Muscle of back (tissue), 11 donors: ENCODE data around the gene AMOTL1. TPM values are rescaled to one million over a fixed set of nuclear protein-coding genes. Genes with fewer than 3 reads are reported as not detected.
A peak's percentile ranks its signal among the peaks of the same experiment; 100 is the strongest.
"Not testable (repeated sequence)": the region's sequence is repeated elsewhere in the genome, so short reads cannot be mapped to it uniquely, and the experiment has no call there.

Source experiments
- DNase-seq, 3 donors: peaks; one replicate each; pipeline versions ENCODE4 v3.0.0 to v3.0.0-alpha.2; 2013
- polyA plus RNA-seq, 10 donors: library from polyadenylated mRNA; unstranded; fragments of 120-200 nt; gene quantifications; one replicate each; pipeline ENCODE4 v1.2.1, GENCODE V29; 2013; ENCODE audit not compliant: insufficient read length in 10 of 10

The AMOTL1 gene
- polyA plus RNA-seq, 10 donors: 46.3 to 70.2 (median 57.4) TPM

DNA sequence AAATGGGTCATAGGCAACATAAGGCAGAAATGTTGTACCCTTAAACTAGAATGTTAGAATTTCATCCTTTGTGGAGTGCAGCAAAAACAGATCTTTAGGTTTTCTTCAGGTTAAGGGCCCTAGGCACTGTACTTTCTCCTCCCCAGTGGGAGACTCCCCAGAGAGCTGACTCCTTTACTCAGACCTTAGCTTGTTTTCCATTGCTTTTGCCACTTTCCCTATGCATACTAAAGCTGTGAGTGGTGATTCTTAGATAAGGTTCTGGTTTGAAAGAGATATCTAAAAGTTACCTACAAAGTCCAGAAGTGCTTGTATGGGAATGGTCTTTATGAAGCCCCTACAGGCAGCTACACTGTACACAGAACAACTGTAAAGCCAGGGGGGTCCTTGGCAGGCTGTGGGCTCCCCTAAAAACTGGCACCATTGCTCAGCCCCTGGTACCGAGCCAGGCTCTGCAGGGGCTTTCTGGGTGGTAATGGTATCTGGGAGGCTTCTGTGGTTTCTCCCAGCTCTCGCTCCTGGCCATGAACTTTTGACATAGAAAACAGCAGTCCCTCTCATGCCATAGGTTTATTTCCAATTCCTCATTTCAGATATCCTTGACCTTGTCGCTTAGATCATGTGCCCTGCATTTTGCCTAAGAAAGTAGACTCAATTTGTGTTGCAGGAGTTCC lies 23.2 kb downstream of the AMOTL1 start:
- no peak for DNase-seq

GRCh38 chr11:94791942-94792341 lies 23.8 kb downstream of the AMOTL1 start:
- not testable (repeated sequence) for DNase-seq

GRCh38 chr11:94792451-94792850 lies 24.3 kb downstream of the AMOTL1 start:
- no peak for DNase-seq

DNA sequence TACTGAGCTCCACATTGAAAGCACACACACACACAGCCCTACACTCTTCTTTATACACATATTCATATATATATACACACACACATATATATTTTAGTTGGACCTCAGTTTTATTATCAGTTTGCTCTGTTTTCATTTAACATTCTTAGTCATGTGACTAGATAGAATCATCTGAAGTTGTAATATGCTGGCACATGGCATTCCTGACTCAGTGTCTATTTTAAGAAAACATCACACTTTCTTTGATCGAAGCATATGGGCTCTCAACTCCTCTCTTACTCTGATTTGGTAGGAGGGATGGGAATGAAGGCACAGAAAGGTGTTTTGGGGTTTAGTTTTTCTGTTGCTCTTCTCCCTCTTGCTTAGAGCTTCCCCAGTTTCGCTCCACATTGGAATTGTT lies 24.8 kb downstream of the AMOTL1 start:
- no peak for DNase-seq

DNA sequence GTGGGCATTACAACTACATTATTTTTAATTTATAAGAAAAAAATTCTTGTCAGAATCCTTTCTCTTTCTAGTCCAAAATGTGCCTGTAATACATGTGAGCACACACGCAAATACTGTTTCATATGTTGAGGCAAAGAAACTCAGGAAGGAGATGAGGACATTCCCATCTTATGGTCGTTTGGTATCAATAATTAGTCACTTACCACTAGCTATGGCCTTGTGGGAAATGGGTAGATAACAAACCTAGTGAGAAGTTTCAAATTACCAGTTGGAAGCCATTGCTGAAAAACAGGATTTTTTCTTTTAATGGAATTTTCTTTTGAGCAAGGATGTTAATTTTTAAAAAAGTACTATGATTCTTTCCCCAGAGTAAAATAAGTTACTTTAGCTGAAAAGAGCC lies 25.7 kb downstream of the AMOTL1 start:
- no peak for DNase-seq

- peak; percentile 51 to 87 (median 63) for DNase-seq
Measured at GRCh38 chr11:94794287-94795168, 26.4 kb downstream of the AMOTL1 start.

- no peak for DNase-seq
Measured at GRCh38 chr11:94795476-94796189, 27.5 kb downstream of the AMOTL1 start.

GRCh38 chr11:94796190-94796580 lies 28.0 kb downstream of the AMOTL1 start:
- DNase-seq: no peak

- no peak for DNase-seq
Measured at GRCh38 chr11:94796863-94797262, 28.7 kb downstream of the AMOTL1 start.

DNA sequence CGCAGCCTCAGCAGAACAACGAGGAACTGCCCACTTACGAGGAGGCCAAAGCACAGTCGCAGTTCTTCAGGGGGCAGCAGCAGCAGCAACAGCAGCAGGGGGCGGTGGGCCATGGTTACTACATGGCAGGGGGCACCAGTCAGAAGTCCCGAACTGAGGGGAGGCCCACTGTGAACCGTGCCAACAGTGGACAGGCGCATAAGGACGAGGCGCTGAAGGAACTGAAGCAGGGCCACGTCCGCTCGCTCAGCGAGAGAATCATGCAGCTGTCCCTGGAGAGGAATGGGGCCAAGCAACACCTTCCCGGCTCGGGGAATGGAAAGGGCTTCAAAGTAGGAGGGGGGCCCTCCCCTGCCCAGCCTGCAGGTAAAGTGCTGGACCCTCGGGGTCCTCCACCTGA lies 31.6 kb downstream of the AMOTL1 start:
- DNase-seq: no peak

DNA sequence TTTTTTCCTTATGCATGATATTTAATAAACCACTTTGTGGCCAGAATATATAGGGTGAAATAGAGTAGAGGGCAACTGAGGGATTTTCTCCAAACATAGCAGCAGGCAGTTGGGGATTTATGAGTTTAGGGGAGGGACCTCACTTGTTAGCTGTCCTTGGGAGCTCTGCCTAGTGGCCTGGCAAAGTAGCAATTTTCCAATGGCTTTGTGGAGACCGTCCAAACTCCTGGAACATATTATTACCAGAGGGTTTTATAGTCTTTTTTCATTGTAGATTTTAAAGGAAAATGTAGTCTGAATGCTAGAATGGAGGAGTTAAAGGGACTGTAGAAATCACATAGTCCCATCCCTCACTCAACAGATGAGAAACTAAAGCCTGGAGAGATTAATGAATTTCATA lies 32.3 kb downstream of the AMOTL1 start:
- DNase-seq: peak; percentile 77 to 95 (median 92)

DNA sequence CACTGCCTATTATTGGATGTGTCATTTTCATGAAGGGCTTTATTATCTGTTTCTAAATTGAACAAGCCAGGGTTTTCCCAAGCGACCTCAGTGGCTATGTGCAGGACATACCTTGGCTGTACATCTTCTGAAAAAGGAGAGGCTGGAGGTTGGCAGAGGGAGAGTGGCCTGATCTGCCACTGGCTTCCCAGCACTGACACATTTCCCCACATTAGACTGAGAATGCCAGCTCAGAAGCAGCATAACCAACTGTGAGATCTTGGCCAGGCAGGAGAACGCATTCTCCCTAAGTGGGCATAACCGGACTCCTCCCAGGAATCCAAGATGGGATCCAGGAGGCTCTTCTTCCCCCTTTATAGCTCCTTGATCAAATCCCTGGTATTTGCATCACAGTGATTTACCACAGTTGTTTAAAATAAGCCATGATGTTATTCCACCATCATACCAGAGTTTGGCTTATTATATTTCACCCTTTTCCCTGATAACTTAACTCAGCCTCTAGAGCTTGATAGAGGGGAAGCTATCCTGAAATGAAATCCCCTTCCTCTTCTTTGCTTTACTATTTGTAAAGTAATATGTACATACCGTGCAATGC lies 33.8 kb downstream of the AMOTL1 start:
- no peak for DNase-seq

GRCh38 chr11:94802501-94802900 lies 34.3 kb downstream of the AMOTL1 start:
- no peak for DNase-seq

DNA sequence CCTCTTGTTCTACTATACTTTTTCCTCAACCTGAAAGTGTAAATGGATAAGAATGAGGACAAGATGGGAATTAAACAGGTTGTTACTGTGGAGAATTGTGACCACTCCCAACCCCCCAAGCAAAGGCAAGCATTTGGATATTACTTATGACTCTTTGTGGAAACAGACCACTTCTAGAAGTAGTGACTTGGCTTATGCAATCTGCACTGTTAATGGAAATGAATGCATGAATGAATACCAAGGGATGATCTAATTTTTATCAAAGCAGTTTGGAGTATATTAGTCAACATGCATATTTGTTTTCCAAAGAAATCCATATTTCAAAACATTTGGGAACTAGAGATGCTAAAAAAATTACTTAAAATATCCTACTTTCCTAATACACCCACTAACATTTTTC lies 35.3 kb downstream of the AMOTL1 start:
- DNase-seq: no peak

GRCh38 chr11:94804874-94805273 lies 36.7 kb downstream of the AMOTL1 start:
- DNase-seq: no peak

GRCh38 chr11:94806014-94806413 lies 37.9 kb downstream of the AMOTL1 start:
- no peak for DNase-seq

DNA sequence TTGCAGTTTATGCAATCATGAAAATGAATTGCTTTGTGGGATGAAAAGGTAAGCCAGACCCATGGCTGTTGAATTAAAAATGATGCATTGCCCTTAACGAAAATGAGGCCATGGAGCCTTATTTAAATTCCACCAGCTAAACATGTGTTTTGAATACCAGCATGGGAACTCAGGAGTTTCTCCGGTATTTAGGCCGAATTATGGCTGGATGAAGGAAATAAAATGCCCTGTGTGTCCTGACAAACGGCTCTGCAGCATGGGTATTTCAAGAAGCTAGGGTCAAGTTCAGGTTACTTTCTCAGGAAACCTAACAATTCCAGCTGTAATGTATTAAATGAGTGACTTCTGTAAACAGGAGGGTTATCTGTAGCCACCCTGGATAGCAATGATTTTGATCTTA lies 38.3 kb downstream of the AMOTL1 start:
- no peak for DNase-seq

GRCh38 chr11:94809251-94809650 lies 41.1 kb downstream of the AMOTL1 start:
- no peak for DNase-seq

DNA sequence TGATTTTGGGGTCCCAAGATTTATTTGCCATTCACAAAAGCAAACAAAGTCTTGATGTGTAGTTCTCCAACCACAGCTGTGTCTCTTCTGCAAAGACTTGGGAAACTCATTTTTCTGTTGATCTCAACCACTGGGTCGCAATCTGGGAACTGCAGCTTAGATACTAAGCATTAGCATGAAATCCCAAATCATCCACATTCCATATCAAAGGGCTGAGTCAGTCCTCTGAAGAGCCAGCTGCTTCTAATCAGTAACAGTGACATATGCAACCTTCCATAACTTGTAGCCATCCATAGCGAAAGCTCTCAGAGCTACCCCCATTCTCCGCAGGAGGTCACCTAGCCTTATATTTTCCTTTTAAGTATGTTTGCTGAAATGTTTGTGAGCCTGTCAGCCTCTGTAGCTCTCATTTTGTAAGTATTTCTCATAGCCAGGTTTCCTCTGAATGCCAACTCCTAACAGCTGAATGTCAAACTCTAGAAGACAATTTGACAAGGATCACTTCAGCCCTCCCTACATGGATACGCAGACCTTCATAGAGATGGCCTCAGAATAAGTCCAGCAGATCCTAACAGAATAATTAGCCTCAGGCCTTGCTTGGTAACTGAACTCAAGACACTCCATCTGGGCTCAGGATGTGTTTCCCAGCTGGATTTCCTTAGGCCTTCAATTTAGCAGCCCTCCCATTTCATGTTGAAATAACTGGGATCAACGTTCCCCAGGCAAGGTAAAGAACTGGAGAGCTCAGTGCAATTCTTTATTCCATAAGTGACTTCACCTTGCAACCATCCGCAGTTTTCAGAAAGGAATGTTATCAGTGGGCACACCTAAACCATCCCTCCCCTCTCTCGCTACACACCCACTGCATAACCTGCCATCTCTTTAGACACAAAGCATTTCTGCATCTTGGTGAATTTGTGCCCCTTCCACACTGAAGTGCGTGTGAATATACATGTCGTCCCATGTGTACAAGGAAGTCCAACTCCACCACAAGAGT lies 44.9 kb downstream of the AMOTL1 start:
- DNase-seq: not testable (repeated sequence)

DNA sequence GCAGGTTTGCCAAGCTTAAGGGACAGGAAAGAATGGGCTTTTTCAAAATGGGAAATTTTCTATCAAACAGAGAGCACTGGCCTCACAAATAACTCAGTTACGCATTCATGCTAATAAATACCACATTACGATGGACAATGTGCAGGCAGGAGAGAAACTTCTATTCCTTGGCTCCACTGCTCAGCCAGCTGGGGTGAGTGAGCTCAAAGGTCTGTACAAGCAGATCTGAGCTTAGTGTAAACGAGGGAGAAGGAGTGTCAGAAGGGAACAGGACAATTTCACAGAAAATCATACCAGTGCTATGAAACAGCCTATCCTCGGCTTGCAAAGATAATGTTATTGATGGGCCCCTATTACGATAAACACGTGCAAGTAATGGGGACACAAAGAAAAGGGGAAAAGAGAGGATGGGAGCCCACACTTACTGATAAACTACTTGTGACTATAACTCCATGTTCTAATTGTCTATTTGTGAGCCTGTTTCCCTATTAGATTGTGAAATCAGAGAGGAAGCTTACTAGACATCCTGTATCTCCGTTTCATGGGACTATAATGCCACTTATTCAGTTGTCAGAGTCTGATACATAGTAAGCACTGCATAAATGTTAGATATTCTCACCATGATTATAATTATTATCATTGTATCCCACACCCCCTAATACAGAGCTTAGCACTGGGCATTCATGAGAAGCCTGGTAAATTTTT lies 46.3 kb downstream of the AMOTL1 start:
- no peak for DNase-seq
